ENCODE measurements around the gene DHRS1.

DHRS1 gene

DNA sequence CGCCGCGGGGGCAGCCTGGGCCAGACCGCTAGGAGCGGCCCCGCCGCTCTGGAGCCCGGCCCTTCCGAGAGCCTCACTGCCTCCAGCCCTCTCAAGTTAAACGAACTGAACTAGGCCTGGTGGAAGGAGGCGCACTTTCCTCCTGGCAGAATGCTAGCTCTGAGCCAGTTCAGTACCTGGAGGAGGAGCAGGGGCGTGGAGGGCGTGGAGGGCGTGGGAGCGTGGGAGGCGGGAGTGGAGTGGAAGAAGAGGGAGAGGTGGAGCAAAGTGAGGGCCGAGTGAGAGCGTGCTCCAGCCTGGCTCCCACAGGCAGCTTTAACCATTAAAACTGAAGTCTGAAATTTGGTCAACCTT lies 17.0 kb upstream of the DHRS1 start:
- Histone ChIP-seq H3K79me2 (ENCODE audit: low read length) (no peaks in the 10 kb centered on the region), H3K36me3 (replicated peaks; ENCODE audit: low read depth, low read length) (no peaks in the 10 kb centered on the region), H3K4me1 (ENCODE audit: low read length) (no peaks in the 10 kb centered on the region), H2AFZ (ENCODE audit: low read depth, low read length) (no peak overlapping the region), H3K9ac (ENCODE audit: low read length) (no peak overlapping the region), H3K4me3 (ENCODE audit: low read length) (no peak overlapping the region), H3K27me3 (ENCODE audit: low read depth, low read length) (peaks cover 11% of the 10 kb centered on the region; the same call in 1 of the 2 replicates), H4K20me1 (ENCODE audit: insufficient read depth, low read length) (no peaks in the 10 kb centered on the region), H3K4me2 (ENCODE audit: low read length) (no peak overlapping the region), H3K27ac (ENCODE audit: low read length) (no peak overlapping the region), H3K9me3 (ENCODE audit: insufficient read depth, low read length) (no peaks in the 10 kb centered on the region)
- TF ChIP-seq, protein P1, sequence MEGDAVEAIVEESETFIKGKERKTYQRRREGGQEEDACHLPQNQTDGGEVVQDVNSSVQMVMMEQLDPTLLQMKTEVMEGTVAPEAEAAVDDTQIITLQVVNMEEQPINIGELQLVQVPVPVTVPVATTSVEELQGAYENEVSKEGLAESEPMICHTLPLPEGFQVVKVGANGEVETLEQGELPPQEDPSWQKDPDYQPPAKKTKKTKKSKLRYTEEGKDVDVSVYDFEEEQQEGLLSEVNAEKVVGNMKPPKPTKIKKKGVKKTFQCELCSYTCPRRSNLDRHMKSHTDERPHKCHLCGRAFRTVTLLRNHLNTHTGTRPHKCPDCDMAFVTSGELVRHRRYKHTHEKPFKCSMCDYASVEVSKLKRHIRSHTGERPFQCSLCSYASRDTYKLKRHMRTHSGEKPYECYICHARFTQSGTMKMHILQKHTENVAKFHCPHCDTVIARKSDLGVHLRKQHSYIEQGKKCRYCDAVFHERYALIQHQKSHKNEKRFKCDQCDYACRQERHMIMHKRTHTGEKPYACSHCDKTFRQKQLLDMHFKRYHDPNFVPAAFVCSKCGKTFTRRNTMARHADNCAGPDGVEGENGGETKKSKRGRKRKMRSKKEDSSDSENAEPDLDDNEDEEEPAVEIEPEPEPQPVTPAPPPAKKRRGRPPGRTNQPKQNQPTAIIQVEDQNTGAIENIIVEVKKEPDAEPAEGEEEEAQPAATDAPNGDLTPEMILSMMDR (IDR thresholded peaks at IDR 0.05; ENCODE audit: low read depth, low read length), result no peak
- TF ChIP-seq EZH2phosphoT487 (IDR thresholded peaks at IDR 0.05; ENCODE audit: low read depth), result no peak

DNA sequence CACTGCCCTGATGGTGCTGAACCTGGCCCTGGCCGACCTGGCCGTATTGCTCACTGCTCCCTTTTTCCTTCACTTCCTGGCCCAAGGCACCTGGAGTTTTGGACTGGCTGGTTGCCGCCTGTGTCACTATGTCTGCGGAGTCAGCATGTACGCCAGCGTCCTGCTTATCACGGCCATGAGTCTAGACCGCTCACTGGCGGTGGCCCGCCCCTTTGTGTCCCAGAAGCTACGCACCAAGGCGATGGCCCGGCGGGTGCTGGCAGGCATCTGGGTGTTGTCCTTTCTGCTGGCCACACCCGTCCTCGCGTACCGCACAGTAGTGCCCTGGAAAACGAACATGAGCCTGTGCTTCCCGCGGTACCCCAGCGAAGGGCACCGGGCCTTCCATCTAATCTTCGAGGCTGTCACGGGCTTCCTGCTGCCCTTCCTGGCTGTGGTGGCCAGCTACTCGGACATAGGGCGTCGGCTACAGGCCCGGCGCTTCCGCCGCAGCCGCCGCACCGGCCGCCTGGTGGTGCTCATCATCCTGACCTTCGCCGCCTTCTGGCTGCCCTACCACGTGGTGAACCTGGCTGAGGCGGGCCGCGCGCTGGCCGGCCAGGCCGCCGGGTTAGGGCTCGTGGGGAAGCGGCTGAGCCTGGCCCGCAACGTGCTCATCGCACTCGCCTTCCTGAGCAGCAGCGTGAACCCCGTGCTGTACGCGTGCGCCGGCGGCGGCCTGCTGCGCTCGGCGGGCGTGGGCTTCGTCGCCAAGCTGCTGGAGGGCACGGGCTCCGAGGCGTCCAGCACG lies 16.4 kb upstream of the DHRS1 start:
- Histone ChIP-seq H3K36me3 (replicated peaks; ENCODE audit: low read depth, low read length) (no peaks in the 10 kb centered on the region), H3K9ac (ENCODE audit: low read length) (no peak overlapping the region), H3K4me1 (ENCODE audit: low read length) (no peaks in the 10 kb centered on the region), H4K20me1 (ENCODE audit: insufficient read depth, low read length) (no peaks in the 10 kb centered on the region), H3K79me2 (ENCODE audit: low read length) (no peaks in the 10 kb centered on the region), H3K27me3 (ENCODE audit: low read depth, low read length) (peaks cover 11% of the 10 kb centered on the region; the same call in 1 of the 2 replicates), H3K4me2 (ENCODE audit: low read length) (no peak overlapping the region), H2AFZ (ENCODE audit: low read depth, low read length) (no peak overlapping the region), H3K4me3 (ENCODE audit: low read length) (no peak overlapping the region), H3K27ac (ENCODE audit: low read length) (no peak overlapping the region), H3K9me3 (ENCODE audit: insufficient read depth, low read length) (no peaks in the 10 kb centered on the region)
- TF ChIP-seq, protein P1 (IDR thresholded peaks at IDR 0.05; ENCODE audit: low read depth, low read length), result no peak
- no peak for TF ChIP-seq EZH2phosphoT487 (IDR thresholded peaks at IDR 0.05; ENCODE audit: low read depth)

DNA sequence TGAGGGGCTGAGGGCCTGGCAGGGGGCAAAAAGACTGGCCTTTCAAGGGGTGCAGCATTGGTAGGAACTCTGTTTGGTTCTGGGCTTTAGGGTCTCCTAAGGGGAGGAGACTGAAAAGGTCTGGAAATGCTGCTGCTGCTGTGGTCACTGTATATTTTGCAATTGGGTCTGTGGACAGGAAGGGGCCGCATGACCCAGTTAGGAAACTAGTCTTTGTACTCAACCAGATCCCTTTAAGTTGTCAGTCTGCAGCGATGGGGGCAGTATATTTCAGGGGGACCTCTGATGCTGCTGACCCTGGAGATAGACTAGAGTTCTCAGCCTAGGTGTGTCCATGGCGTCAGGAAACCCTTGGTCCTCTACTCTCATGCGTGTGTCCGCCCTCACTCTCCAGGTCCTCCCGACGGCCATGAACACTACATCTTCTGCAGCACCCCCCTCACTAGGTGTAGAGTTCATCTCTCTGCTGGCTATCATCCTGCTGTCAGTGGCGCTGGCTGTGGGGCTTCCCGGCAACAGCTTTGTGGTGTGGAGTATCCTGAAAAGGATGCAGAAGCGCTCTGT lies 15.7 kb upstream of the DHRS1 start:
- Histone ChIP-seq H3K4me1 (ENCODE audit: low read length) (no peaks in the 10 kb centered on the region), H3K9ac (ENCODE audit: low read length) (no peak overlapping the region), H3K9me3 (ENCODE audit: insufficient read depth, low read length) (no peaks in the 10 kb centered on the region), H3K79me2 (ENCODE audit: low read length) (no peaks in the 10 kb centered on the region), H3K4me2 (ENCODE audit: low read length) (no peak overlapping the region), H2AFZ (ENCODE audit: low read depth, low read length) (no peak overlapping the region), H4K20me1 (ENCODE audit: insufficient read depth, low read length) (no peaks in the 10 kb centered on the region), H3K27ac (ENCODE audit: low read length) (no peak overlapping the region), H3K27me3 (ENCODE audit: low read depth, low read length) (peaks cover 9% of the 10 kb centered on the region; the same call in 1 of the 2 replicates), H3K4me3 (ENCODE audit: low read length) (no peak overlapping the region), H3K36me3 (replicated peaks; ENCODE audit: low read depth, low read length) (no peaks in the 10 kb centered on the region)
- TF ChIP-seq, protein P1 (IDR thresholded peaks at IDR 0.05; ENCODE audit: low read depth, low read length), result no peak
- no peak for TF ChIP-seq EZH2phosphoT487 (IDR thresholded peaks at IDR 0.05; ENCODE audit: low read depth)

DNA sequence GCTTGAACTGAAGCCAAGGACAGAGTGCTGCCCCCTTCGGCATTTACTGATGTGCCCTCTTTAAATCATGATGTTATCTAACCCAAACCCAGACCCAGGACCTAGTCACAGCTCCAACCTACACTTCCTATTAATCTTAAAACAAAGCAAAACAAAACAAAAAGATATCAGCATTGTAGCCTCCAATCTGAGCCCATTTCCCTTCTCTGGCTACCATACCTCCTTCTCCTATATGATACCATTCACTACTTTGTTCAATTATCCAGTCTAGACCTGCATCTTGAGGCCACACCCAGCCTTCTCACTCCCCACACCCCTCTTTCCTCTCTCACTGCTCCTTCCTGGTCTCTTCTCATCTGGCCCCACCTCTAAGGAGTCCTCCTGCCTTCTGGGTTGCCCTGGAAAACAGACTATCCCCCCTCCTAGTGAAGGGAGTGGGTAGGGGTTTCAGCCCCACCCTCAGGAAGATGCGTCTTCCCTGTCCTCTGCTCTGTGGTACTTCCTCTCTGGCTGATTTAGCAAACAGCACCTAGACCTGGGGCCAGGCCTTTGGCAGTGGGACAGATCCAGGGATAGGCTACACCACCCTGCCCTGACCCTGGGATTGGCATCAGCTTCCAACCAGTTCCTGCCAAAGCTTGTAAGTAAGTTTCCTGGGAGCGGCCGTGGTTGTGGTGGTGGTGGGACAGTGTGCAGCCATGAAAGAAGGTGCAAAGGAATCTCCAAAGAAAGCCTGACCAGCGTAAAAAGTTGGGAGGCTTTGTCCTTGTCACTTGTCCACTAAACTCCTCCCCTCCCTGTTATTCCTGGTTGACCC lies 15.0 kb upstream of the DHRS1 start:
- H2AFZ ChIP-seq (ENCODE audit: low read depth, low read length), result no peak overlapping the region
- H3K9me3 ChIP-seq (ENCODE audit: insufficient read depth, low read length), result no peaks in the 10 kb centered on the region
- no peaks in the 10 kb centered on the region for H4K20me1 ChIP-seq (ENCODE audit: insufficient read depth, low read length)
- H3K36me3 ChIP-seq (replicated peaks; ENCODE audit: low read depth, low read length), result no peaks in the 10 kb centered on the region
- no peak overlapping the region for H3K27ac ChIP-seq (ENCODE audit: low read length)
- H3K4me1 ChIP-seq (ENCODE audit: low read length), result no peaks in the 10 kb centered on the region
- no peak overlapping the region for H3K4me2 ChIP-seq (ENCODE audit: low read length)
- no peak for TF ChIP-seq EZH2phosphoT487 (IDR thresholded peaks at IDR 0.05; ENCODE audit: low read depth)
- TF ChIP-seq, protein P1 (IDR thresholded peaks at IDR 0.05; ENCODE audit: low read depth, low read length), result no peak
- no peaks in the 10 kb centered on the region for H3K79me2 ChIP-seq (ENCODE audit: low read length)
- no peak overlapping the region for H3K9ac ChIP-seq (ENCODE audit: low read length)
- H3K4me3 ChIP-seq (ENCODE audit: low read length), result no peak overlapping the region
- H3K27me3 ChIP-seq (ENCODE audit: low read depth, low read length), result 0 out of 2 replicates have a peak, but pooled peaks cover 1% of the 10 kb centered on the region

Data from OCI-LY3 (cell line).